SK-N-SH treated with all-trans-retinoic acid at 6 μM for 48 hours (cell line): ENCODE data around the gene SLC6A3.

Source experiments
- ATAC-seq: fragments of 200-7000 bp; cut with Tn5 transposase; 3 replicates; pipeline ENCODE4 v1.9.1; 2020; ENCODE audit warnings: mild to moderate bottlenecking, moderate library complexity
- ARNTL ChIP-seq: fragments of 450-650 bp; formaldehyde crosslinking; IDR thresholded peaks from 2 replicates; pipeline ENCODE4 v1.5.0; 2020; ENCODE audit warnings: low read depth, mild to moderate bottlenecking, moderate library complexity, borderline replicate concordance
- BACH2 ChIP-seq: fragments of 250-450 bp; sonication (Bioruptor Pico); IDR thresholded peaks from 2 replicates; pipeline ENCODE4 v1.9.0; 2021; ENCODE audit warnings: mild to moderate bottlenecking, borderline replicate concordance
- CREB5 ChIP-seq: fragments of 250-450 bp; sonication (Bioruptor Pico); IDR thresholded peaks from 2 replicates; pipeline ENCODE4 v1.5.1; 2020; ENCODE audit warnings: low read depth, mild to moderate bottlenecking, moderate library complexity
- CSRNP3 ChIP-seq: fragments of 250-450 bp; sonication (Bioruptor Pico); IDR thresholded peaks from 2 replicates; pipeline ENCODE4 v1.5.1; 2021; ENCODE audit warnings: mild to moderate bottlenecking, moderate library complexity
- ESRRG ChIP-seq: fragments of 250-450 bp; sonication (Bioruptor Pico); IDR thresholded peaks from 2 replicates; pipeline ENCODE4 v1.6.1; 2021; ENCODE audit warnings: mild to moderate bottlenecking
- GLIS3 ChIP-seq: fragments of 250-450 bp; sonication (Bioruptor Pico); IDR thresholded peaks from 2 replicates; pipeline ENCODE4 v1.5.0; 2020; ENCODE audit warnings: mild to moderate bottlenecking, moderate library complexity
- ISL1 ChIP-seq: fragments of 250-450 bp; sonication (Bioruptor Pico); IDR thresholded peaks from 2 replicates; pipeline ENCODE4 v2.1.2; 2022; ENCODE audit warnings: mild to moderate bottlenecking, moderate library complexity
- OSR1 ChIP-seq: fragments of 250-450 bp; sonication (Bioruptor Pico); IDR thresholded peaks from 2 replicates; pipeline ENCODE4 v1.8.0; 2022; ENCODE audit warnings: moderate library complexity, mild to moderate bottlenecking, inconsistent platforms
- PATZ1 ChIP-seq: fragments of 250-450 bp; sonication (Bioruptor Pico); IDR thresholded peaks from 2 replicates; pipeline ENCODE4 v1.8.0; 2020; ENCODE audit warnings: mild to moderate bottlenecking, moderate library complexity, borderline replicate concordance
- POU6F1 ChIP-seq: fragments of 250-450 bp; sonication (Bioruptor Pico); IDR thresholded peaks from 2 replicates; pipeline ENCODE4 v1.8.0; 2021; ENCODE audit warnings: low read depth, mild to moderate bottlenecking, moderate library complexity, borderline replicate concordance
- PPARA ChIP-seq: fragments of 250-450 bp; sonication (Bioruptor Pico); IDR thresholded peaks from 2 replicates; pipeline ENCODE4 v1.5.0; 2020; ENCODE audit warnings: mild to moderate bottlenecking, borderline replicate concordance
- SNAI2 ChIP-seq: fragments of 250-450 bp; sonication (Bioruptor Pico); IDR thresholded peaks from 2 replicates; pipeline ENCODE4 v1.5.0; 2020; ENCODE audit warnings: mild to moderate bottlenecking, moderate library complexity
- TCF4 ChIP-seq: fragments of 250-450 bp; sonication (Bioruptor Pico); IDR thresholded peaks from 2 replicates; pipeline ENCODE4 v1.8.0; 2021; ENCODE audit warnings: mild to moderate bottlenecking, moderate library complexity, borderline replicate concordance
- TSHZ2 ChIP-seq: fragments of 250-450 bp; sonication (Bioruptor Pico); IDR thresholded peaks from 2 replicates; pipeline ENCODE4 v1.5.0; 2020; ENCODE audit warnings: mild to moderate bottlenecking, moderate library complexity
- ZC3H10 ChIP-seq: fragments of 250-450 bp; sonication (Bioruptor Pico); IDR thresholded peaks from 2 replicates; pipeline ENCODE4 v1.5.1; 2021; ENCODE audit warnings: mild to moderate bottlenecking, moderate library complexity
- ZFP3 ChIP-seq: fragments of 250-450 bp; sonication (Bioruptor Pico); IDR thresholded peaks from 2 replicates; pipeline ENCODE4 v1.5.0; 2020; ENCODE audit warnings: mild to moderate bottlenecking, moderate library complexity
- ZFP30 ChIP-seq: fragments of 450-650 bp; formaldehyde crosslinking; IDR thresholded peaks from 2 replicates; pipeline ENCODE4 v1.5.0; 2022; ENCODE audit warnings: mild to moderate bottlenecking, moderate library complexity
- ZNF565 ChIP-seq: fragments of 450-650 bp; formaldehyde crosslinking; conservative IDR thresholded peaks from 2 replicates; pipeline ENCODE4 v1.5.0; 2020; ENCODE audit warnings: low read depth, mild to moderate bottlenecking, moderate library complexity
- ZNF70 ChIP-seq: fragments of 450-650 bp; formaldehyde crosslinking; IDR thresholded peaks from 2 replicates; pipeline ENCODE4 v1.5.0; 2020; ENCODE audit warnings: mild to moderate bottlenecking, moderate library complexity
- ZNF8 ChIP-seq: fragments of 450-650 bp; formaldehyde crosslinking; IDR thresholded peaks from 2 replicates; pipeline ENCODE4 v1.5.0; 2020; ENCODE audit warnings: mild to moderate bottlenecking, moderate library complexity

SLC6A3 gene

GRCh38 chr5:1390861-1391600 lies 54.2 kb downstream of the SLC6A3 start:
- TF ChIP-seq ZNF8 (CRISPR knock-in tag) (no peak), ZFP3 (CRISPR knock-in tag) (no peak), SNAI2 (no peak), ZFP30 (CRISPR knock-in tag) (no peak), ZNF565 (CRISPR knock-in tag) (no peak), ARNTL (CRISPR knock-in tag) (no peak), ZNF70 (CRISPR knock-in tag) (no peak)
- ATAC-seq = no peak

- TF ChIP-seq TSHZ2 (no peak), ZFP3 (CRISPR knock-in tag) (no peak), PATZ1 (CRISPR knock-in tag) (no peak), ZFP30 (CRISPR knock-in tag) (no peak), ISL1 (no peak), CREB5 (CRISPR knock-in tag) (no peak), BACH2 (CRISPR knock-in tag) (no peak)
- ATAC-seq = no peak
Observed at GRCh38 chr5:1390333-1390732, 54.9 kb downstream of the SLC6A3 start.

- TF ChIP-seq BACH2 (CRISPR knock-in tag) (no peak), TCF4 (no peak), OSR1 (CRISPR knock-in tag) (no peak), PPARA (no peak), ZNF8 (CRISPR knock-in tag) (no peak), POU6F1 (no peak)
- no peak for ATAC-seq
Observed at GRCh38 chr5:1388383-1388967, 56.8 kb downstream of the SLC6A3 start.

- no peak for ATAC-seq
Observed at GRCh38 chr5:1387876-1388275, 57.4 kb downstream of the SLC6A3 start.

GRCh38 chr5:1387059-1387755 lies 58.0 kb downstream of the SLC6A3 start:
- no peak for ATAC-seq
- TF ChIP-seq ESRRG (CRISPR knock-in tag) = no peak
- no peak for TF ChIP-seq TCF4
- TF ChIP-seq GLIS3 (CRISPR knock-in tag) = no peak
- TF ChIP-seq BACH2 (CRISPR knock-in tag) = no peak
- TF ChIP-seq CREB5 (CRISPR knock-in tag) = no peak
- no peak for TF ChIP-seq ZNF8 (CRISPR knock-in tag)
- no peak for TF ChIP-seq CSRNP3 (CRISPR knock-in tag)
- no peak for TF ChIP-seq ZC3H10 (CRISPR knock-in tag)
- TF ChIP-seq POU6F1 = no peak
- no peak for TF ChIP-seq PPARA
- no peak for TF ChIP-seq ZNF70 (CRISPR knock-in tag)
- TF ChIP-seq ISL1 = no peak

More at GRCh38 chr5:1387876-1388275, 57.4 kb downstream of the SLC6A3 start:
- TF ChIP-seq ZNF565 (CRISPR knock-in tag) = no peak
- no peak for TF ChIP-seq OSR1 (CRISPR knock-in tag)
